BLaER1 (cell line): ENCODE results near the gene EME1.

ENCODE experiments used
- H3K27ac ChIP-seq: shearing (Covaris generic); formaldehyde crosslinking; 2 replicates; pipeline ENCODE4 v1.8.1; 2022
- H3K27me3 ChIP-seq: shearing (Covaris generic); formaldehyde crosslinking; 2 replicates; pipeline ENCODE4 v1.8.1; 2022
- H3K36me3 ChIP-seq: shearing (Covaris generic); formaldehyde crosslinking; 2 replicates; pipeline ENCODE4 v1.8.1; 2022
- H3K4me1 ChIP-seq: shearing (Covaris generic); formaldehyde crosslinking; 2 replicates; pipeline ENCODE4 v1.8.1; 2022
- H3K4me2 ChIP-seq: shearing (Covaris generic); formaldehyde crosslinking; 2 replicates; pipeline ENCODE4 v1.8.1; 2022
- H3K4me3 ChIP-seq: shearing (Covaris generic); formaldehyde crosslinking; 2 replicates; pipeline ENCODE4 v1.8.1; 2022
- H3K9ac ChIP-seq: shearing (Covaris generic); formaldehyde crosslinking; 2 replicates; pipeline ENCODE4 v1.8.1; 2022
- H3K9me3 ChIP-seq: shearing (Covaris generic); formaldehyde crosslinking; 2 replicates; pipeline ENCODE4 v1.8.1; 2022
- H4K20me1 ChIP-seq: shearing (Covaris generic); formaldehyde crosslinking; 2 replicates; pipeline ENCODE4 v1.8.1; 2022
- Cebpa-rat ChIP-seq: shearing (Covaris generic); IDR thresholded peaks from 2 replicates; pipeline ENCODE4 v1.8.1; 2022

Gene EME1

DNA sequence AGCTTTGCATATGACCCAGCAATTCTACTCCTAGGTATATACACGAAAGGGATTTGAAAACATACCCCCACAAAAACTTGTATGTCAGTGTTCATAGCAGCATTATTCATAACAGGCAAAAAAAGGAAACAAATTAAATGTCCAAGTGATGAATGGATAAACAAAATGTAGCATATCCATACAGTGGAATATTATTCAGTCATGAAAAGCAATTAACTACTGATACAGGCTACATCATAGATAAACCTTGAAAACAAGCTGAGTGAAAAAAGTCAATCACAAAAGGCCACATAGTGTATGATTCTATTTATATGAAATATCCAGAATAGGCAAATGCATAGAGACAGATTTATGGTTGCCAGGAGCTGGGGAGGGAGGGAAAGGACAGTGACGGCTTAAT lies 676 bp downstream of the EME1 start:
- H3K27ac ChIP-seq: peak overlapping the region; percentile 93; the same call in 1 of the 2 replicates
- peak overlapping the region; percentile 75 for H3K4me3 ChIP-seq
- H3K9me3 ChIP-seq: no peaks in the 10 kb centered on the region
- H3K9ac ChIP-seq: peak overlapping the region; percentile 91; the same call in 1 of the 2 replicates
- TF ChIP-seq Cebpa-rat: no peak
- H3K4me1 ChIP-seq: peaks cover 21% of the 10 kb centered on the region
- no peaks in the 10 kb centered on the region for H3K27me3 ChIP-seq
- peak overlapping the region; percentile 88 for H3K4me2 ChIP-seq
- H4K20me1 ChIP-seq: no peaks in the 10 kb centered on the region
- peaks cover 59% of the 10 kb centered on the region for H3K36me3 ChIP-seq

DNA sequence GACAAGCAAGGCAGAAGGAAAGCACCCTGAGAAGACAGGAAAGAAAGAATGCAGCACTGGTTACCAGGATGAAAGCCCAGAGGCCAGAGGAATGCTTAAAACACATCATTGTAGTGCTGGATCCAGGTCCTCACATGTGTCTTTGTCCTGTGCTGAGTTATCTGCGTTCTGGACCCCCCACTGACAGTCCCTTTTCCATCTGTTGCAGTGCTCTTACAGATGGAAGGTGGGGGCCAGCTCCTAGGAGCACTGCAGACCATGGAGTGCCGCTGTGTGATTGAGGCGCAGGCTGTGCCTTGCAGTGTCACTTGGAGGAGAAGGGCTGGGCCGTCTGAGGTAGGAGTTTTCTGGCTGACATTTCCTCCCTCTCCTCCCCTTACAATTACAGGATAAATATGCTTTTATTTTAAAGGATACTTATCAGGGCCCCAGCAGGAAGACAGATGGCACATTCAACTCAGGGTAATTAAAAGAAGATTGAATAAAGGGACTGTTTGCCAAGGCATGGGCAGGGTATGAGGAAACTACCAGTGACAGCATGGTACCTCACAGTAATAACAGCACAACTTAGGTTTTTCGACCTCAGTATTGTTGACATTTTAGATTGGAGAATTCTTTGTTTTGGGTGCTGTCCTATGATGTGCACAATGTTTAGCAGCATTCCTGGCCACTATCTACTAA lies 3.0 kb downstream of the EME1 start:
- H3K27ac ChIP-seq: no peak overlapping the region
- no peaks in the 10 kb centered on the region for H4K20me1 ChIP-seq
- no peaks in the 10 kb centered on the region for H3K27me3 ChIP-seq
- H3K4me1 ChIP-seq: peaks cover 21% of the 10 kb centered on the region
- no peaks in the 10 kb centered on the region for H3K9me3 ChIP-seq
- 0 out of 2 replicates have a peak overlapping the region, but pooled peaks have one; percentile 2 for H3K9ac ChIP-seq
- peaks cover 59% of the 10 kb centered on the region for H3K36me3 ChIP-seq
- H3K4me2 ChIP-seq: no peak overlapping the region
- H3K4me3 ChIP-seq: no peak overlapping the region
- TF ChIP-seq Cebpa-rat: no peak

DNA sequence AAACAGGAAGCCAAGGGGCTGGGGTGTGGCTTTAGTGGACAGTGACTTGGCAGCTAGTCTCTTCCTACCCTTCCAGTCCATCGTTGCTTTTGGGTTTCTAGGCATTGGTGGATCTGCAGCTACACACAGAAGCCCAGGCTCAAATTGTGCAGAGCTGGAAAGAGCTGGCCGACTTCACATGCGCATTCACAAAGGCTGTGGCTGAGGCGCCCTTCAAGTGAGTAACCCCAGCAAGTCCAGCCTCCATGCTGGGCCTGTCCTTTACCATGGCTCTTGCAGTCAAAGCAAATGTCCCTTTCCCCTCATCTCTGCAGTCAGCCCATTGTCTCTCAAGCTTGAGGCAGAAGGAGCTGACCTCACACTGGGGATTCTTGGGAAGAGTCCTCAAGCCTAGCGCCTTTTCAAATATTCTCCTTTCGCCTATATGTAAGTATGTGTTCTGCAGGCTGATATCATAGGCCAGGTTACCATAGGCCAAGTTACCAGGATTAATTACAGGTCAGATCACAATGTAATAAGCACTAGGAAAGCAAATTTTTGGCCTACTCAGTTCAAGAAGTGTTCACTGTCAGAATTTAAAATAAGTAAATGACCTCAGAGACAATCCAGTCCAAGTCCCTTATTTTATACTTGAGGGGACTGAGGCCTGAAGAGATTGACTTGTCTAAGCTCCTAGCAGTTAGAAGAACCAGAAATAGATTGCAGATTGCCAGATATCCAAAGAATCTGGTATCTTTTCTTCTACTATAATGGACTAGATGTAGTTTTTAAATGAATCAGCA lies 6.5 kb downstream of the EME1 start:
- no peak overlapping the region for H3K4me3 ChIP-seq
- H3K9me3 ChIP-seq: no peaks in the 10 kb centered on the region
- no peak overlapping the region for H3K27ac ChIP-seq
- H3K9ac ChIP-seq: no peak overlapping the region
- H3K27me3 ChIP-seq: no peaks in the 10 kb centered on the region
- no peak overlapping the region for H3K4me2 ChIP-seq
- TF ChIP-seq Cebpa-rat: no peak
- H3K36me3 ChIP-seq: peaks cover 93% of the 10 kb centered on the region
- H4K20me1 ChIP-seq: 0 out of 2 replicates have a peak, but pooled peaks cover 8% of the 10 kb centered on the region
- no peaks in the 10 kb centered on the region for H3K4me1 ChIP-seq

DNA sequence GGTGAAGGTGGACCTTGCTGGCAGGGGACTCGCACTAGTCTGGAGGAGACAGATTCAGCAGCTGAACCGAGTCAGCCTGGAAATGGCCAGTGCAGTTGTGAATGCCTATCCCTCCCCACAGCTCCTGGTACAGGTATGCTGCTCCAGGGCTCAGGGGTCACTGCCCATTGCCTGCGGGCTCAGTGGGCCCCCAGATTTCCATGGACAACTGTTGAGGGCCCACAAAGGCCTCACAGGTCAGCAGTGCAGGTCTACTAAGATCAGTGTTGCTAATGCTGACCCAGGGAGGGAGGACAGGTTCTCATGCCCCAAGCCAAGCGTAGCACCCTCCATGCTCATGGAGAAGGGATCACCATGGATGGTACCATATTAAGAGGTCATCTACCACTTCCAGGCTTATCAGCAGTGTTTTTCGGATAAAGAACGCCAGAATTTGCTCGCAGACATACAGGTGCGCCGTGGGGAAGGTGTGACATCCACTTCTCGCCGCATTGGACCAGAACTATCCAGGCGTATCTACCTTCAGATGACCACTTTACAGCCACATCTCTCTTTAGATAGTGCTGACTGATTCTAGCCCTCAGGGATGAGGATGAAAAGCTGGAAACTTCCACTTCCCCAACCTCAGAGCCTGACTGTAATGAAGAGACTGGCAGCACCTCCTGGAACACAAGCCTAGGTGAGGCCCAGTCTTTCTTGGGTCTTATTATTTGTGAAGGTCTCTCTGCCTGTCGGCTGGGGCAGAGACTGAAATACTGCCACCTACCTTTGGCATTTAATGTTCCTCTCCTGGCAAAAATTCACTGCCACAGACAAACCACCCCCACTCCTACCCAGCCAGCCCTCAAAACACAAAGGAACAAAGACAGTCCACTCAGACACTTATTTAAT lies 7.6 kb downstream of the EME1 start:
- H3K36me3 ChIP-seq: peaks cover 98% of the 10 kb centered on the region
- no peak overlapping the region for H3K4me2 ChIP-seq
- H3K4me1 ChIP-seq: no peaks in the 10 kb centered on the region
- TF ChIP-seq Cebpa-rat: no peak
- H3K27me3 ChIP-seq: no peaks in the 10 kb centered on the region
- 0 out of 2 replicates have a peak, but pooled peaks cover 8% of the 10 kb centered on the region for H4K20me1 ChIP-seq
- no peak overlapping the region for H3K27ac ChIP-seq
- H3K9ac ChIP-seq: no peak overlapping the region
- H3K4me3 ChIP-seq: no peak overlapping the region
- no peaks in the 10 kb centered on the region for H3K9me3 ChIP-seq

DNA sequence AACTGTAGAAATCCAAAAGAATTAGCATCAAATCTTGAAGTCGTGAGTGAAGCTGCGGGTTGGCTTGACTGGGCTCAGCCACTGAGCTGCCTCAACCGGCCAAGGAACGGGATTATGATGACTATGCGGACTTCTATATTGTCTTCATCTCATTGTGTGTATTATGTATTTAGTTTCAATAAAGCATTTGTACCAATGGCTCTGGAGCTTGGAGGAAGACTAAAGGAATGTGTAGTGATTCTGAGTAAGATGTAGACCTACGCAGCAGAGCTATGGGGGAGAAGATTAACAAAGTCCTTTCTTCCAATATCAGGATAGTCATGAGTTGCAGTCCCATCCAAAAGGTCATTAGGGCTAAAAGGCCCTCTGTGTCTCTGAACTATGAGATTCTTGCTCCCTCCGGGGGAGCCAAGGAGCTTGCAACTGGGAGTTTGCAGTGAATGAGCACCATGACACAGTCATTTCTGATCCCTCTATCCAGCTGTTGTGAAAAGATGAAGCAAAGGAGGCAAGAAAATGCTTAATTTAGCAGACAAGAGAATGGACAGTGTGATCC lies 8.3 kb downstream of the EME1 start:
- Histone ChIP-seq H3K36me3 (peaks cover 98% of the 10 kb centered on the region), H4K20me1 (0 out of 2 replicates have a peak, but pooled peaks cover 9% of the 10 kb centered on the region), H3K9me3 (no peaks in the 10 kb centered on the region), H3K27ac (no peak overlapping the region), H3K4me2 (no peak overlapping the region), H3K27me3 (no peaks in the 10 kb centered on the region), H3K9ac (no peak overlapping the region), H3K4me1 (no peaks in the 10 kb centered on the region), H3K4me3 (no peak overlapping the region)
- TF ChIP-seq Cebpa-rat: no peak

DNA sequence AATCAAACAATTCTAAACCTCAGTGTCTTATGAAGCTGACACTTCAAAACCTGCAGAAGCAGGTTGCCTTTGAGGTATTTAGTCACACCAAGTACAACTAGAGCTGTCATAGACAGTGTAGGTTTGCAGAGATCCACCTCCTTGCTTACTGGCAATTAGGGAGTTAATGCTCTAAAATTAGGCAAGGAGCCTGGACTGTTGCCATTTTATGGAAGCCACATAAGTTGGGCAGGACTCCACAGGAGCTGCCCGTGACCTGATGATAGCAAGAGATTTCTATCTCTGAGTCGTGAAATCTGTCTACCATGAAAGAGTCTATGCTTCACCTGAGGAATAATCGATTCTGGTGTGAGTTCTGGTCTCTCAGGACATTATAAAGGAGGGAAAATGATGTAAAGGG lies 8.9 kb downstream of the EME1 start:
- no peaks in the 10 kb centered on the region for H3K4me1 ChIP-seq
- no peak overlapping the region for H3K9ac ChIP-seq
- no peaks in the 10 kb centered on the region for H3K27me3 ChIP-seq
- TF ChIP-seq Cebpa-rat: no peak
- no peak overlapping the region for H3K4me2 ChIP-seq
- H3K9me3 ChIP-seq: no peaks in the 10 kb centered on the region
- H3K36me3 ChIP-seq: peaks cover 99% of the 10 kb centered on the region
- no peak overlapping the region for H3K4me3 ChIP-seq
- H4K20me1 ChIP-seq: 0 out of 2 replicates have a peak, but pooled peaks cover 15% of the 10 kb centered on the region
- no peak overlapping the region for H3K27ac ChIP-seq

DNA sequence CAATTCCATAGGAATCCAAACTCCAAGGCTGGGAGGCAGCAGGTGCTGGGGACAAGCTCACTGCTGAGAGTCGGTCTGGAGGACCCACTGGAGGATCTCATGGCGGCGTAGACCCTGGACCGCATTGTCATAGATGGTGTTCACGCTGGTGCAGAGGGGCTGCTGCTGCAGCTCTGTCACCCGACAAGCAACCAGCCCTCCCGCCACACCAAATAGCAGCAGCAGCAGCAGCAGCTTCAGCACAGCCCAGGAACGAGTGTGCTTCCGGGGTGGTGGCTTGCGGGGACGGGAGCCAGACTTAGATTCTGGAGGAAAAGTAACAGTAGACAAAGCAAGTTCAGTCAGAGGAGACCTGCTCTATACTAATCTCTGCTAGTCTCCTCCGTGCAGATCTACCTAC lies 9.9 kb downstream of the EME1 start:
- Histone ChIP-seq H3K36me3 (peaks cover 100% of the 10 kb centered on the region), H3K4me3 (no peak overlapping the region), H4K20me1 (0 out of 2 replicates have a peak, but pooled peaks cover 21% of the 10 kb centered on the region), H3K9me3 (no peaks in the 10 kb centered on the region), H3K27ac (no peak overlapping the region), H3K27me3 (no peaks in the 10 kb centered on the region), H3K4me1 (no peaks in the 10 kb centered on the region), H3K4me2 (no peak overlapping the region), H3K9ac (no peak overlapping the region)
- TF ChIP-seq Cebpa-rat: no peak

DNA sequence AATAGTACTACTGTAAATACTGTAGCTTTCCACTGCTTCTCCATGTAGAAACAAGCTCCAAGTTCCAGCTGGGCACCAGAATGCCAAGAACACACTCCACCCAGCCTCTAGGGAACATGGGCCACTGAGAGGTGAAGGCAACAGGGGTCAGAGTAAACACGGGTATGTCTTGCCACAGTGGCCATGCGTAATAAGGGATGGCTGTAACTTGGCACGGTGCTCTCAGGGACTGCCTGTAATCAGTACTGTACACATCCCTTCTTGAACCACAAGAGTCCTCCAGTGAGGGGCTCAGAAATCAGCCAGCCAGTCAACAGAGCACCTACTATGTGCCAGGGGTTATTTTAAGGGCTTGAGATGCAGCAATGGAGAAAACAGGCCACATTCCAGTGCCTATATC lies 13.5 kb downstream of the EME1 start:
- peaks cover 100% of the 10 kb centered on the region for H3K36me3 ChIP-seq
- H3K9me3 ChIP-seq: no peaks in the 10 kb centered on the region
- TF ChIP-seq Cebpa-rat: no peak
- no peak overlapping the region for H3K4me3 ChIP-seq
- no peak overlapping the region for H3K4me2 ChIP-seq
- no peaks in the 10 kb centered on the region for H3K27me3 ChIP-seq
- H4K20me1 ChIP-seq: peaks cover 48% of the 10 kb centered on the region; the same call in 1 of the 2 replicates
- H3K27ac ChIP-seq: no peak overlapping the region
- no peaks in the 10 kb centered on the region for H3K4me1 ChIP-seq
- no peak overlapping the region for H3K9ac ChIP-seq

DNA sequence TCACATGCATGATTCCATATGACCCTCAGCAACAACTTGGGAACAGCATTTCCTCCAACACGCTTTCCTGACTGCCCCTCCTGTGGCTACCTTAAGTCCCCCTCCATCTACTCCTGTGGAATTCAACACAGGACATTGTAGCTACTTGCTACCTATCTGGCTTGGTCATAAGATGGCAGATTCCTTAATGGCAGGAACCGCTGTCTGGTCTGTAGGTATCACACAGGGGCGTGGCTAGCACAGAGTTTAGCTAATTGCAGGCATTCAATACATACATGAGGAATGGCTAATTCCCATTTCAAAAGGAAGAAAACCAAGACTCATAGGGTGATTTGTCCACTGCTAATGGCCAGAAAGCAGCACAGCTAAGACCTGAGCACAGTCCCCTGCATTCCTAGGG lies 15.7 kb downstream of the EME1 start:
- Histone ChIP-seq H3K36me3 (peaks cover 100% of the 10 kb centered on the region), H4K20me1 (peaks cover 59% of the 10 kb centered on the region), H3K9ac (no peak overlapping the region), H3K4me1 (no peaks in the 10 kb centered on the region), H3K27me3 (no peaks in the 10 kb centered on the region), H3K4me2 (no peak overlapping the region), H3K4me3 (no peak overlapping the region), H3K27ac (no peak overlapping the region), H3K9me3 (no peaks in the 10 kb centered on the region)
- TF ChIP-seq Cebpa-rat: no peak
